GM13977 (cell line): ENCODE measurements around the gene CPSF4L.

Source experiments
- DNase-seq: peaks from one replicate; pipeline ENCODE4 v3.0.0; 2012; ENCODE audit warnings: low spot score
- in situ Hi-C: fragments of 300-500 bp; cut with MboI; formaldehyde crosslinking; loops from one replicate; pipeline ENCODE4 v1.12.0; 2022; ENCODE audit warnings: low sequenced_read_pairs, low pct_unique_long_range_greater_than_20kb, mixed read lengths, inconsistent platforms; ENCODE audit not compliant: unreplicated experiment
- TF ChIP-seq, protein P1 (sequence below): IDR thresholded peaks from 2 replicates; pipeline ENCODE4 v1.5.1; 2012; ENCODE audit warnings: mild to moderate bottlenecking, control low read depth; ENCODE audit not compliant: insufficient read depth; ENCODE audit errors: extremely low read depth, missing control alignments

Gene CPSF4L

DNA sequence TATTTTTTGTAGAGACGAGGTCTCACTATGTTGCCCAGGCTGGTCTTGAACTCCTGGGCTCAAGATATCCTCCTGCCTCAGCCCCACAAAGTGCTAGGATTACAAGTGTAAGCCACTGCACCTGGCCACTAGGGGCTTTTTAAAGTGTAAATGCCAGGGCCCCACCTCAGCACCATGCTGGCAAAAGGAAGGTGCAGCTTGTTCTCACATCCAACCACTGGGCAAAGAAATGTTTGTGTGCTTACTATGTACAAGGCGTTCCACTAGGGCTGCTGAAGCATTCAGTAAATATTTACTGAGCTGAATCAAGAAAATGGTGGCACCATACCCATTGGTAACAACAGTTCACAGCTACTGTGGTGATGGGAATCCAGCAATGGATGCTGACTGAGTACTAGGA lies 46.2 kb downstream of the CPSF4L start:
- DNase-seq: no peak
- in situ Hi-C loops: no loop called here
- TF ChIP-seq, protein P1, sequence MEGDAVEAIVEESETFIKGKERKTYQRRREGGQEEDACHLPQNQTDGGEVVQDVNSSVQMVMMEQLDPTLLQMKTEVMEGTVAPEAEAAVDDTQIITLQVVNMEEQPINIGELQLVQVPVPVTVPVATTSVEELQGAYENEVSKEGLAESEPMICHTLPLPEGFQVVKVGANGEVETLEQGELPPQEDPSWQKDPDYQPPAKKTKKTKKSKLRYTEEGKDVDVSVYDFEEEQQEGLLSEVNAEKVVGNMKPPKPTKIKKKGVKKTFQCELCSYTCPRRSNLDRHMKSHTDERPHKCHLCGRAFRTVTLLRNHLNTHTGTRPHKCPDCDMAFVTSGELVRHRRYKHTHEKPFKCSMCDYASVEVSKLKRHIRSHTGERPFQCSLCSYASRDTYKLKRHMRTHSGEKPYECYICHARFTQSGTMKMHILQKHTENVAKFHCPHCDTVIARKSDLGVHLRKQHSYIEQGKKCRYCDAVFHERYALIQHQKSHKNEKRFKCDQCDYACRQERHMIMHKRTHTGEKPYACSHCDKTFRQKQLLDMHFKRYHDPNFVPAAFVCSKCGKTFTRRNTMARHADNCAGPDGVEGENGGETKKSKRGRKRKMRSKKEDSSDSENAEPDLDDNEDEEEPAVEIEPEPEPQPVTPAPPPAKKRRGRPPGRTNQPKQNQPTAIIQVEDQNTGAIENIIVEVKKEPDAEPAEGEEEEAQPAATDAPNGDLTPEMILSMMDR: peak; percentile 9

DNA sequence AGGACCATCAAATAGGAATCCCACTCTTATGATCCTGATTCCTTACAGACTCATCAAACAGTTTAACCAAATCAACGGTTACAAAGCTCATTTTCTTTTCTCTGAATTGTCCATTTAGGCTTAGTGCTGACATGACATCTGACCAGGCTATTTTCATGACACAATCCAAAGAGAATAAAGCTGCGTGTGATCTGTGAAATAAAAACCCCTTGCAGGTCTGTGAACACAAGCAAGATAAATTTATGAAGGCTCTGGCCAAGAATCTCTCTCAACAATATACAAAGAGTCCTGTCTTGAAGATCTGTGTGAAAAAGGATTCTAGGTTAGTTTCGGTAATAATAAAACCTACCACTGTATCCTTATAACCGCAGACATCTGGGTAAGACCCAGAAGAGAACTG lies 46.8 kb downstream of the CPSF4L start:
- DNase-seq: no peak
- TF ChIP-seq, protein P1: no peak
- in situ Hi-C loops: no loop called here

DNA sequence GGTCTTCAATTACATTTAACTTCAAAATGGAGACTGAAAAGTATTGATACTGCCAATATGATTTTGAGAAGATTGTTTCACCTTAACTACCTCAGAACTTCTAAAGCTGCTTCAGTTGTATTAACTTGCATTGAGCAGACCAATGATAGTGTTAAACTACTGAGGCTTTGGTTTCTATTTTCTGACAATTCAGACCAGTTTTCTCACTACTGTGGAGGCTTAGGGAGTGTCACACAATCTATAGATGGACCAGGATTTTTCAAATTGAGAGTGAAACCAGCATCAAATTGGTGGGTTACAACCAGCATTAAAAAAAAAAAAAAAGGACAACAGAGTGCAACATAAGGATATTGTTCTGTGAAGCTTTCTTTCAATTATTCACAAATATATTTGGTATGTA lies 47.7 kb downstream of the CPSF4L start:
- in situ Hi-C loops: no loop called here
- DNase-seq: no peak
- TF ChIP-seq, protein P1: no peak

DNA sequence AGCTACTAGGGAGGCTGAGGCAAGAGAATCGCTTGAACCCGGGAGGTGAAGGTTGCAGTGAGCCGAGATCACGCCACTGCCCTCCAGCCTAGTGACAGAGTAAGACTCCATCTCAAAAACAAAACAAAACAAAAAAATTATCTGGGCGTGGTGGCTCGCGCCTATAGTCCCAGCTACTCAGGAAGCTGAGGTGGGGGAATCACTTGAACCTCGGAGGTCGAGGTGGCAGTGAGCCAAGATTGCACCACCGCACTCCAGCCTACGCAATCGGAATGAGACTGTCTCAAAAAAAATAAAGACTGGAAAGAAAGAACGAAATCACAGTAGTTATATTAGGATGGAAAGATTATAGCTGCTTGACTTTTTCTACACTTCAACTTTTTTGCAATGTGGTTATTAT lies 49.9 kb downstream of the CPSF4L start:
- no peak for DNase-seq
- in situ Hi-C loops: no loop called here

DNA sequence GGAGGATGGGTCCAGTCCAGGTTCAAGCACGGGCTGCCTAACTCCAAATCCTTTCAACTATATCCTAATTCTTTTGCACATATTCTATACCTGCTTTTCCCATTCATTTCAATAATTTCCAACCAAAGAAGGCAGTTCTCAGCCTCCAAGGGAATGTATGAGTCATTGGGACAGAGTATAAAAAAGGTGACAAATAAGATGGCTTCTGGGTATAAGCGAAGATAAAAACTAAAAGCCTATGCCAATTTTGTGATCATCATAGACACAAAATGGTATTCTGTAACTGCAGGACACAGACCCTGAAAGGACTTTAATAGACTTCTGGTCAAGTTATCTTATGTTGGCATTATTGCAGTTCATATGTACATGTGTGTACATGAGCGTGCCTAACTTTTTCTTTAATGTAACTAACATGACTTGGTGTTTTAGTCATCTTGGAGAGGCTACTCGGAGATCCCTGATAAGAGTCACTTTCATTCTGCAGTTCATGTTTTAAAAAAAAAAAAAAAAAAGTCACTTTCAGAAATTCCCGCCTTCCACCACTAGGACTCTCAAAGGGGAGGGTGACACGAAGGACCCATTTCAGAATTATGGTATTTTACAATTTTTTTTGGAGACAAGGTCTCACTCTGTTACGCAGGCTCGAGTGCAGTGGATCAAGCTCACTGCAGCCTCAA lies 51.5 kb downstream of the CPSF4L start:
- no peak for DNase-seq
- TF ChIP-seq, protein P1: no peak
- in situ Hi-C loops: no loop called here

More for the DNA sequence above, 49.9 kb downstream of the CPSF4L start:
- TF ChIP-seq, protein P1: no peak

DNA sequence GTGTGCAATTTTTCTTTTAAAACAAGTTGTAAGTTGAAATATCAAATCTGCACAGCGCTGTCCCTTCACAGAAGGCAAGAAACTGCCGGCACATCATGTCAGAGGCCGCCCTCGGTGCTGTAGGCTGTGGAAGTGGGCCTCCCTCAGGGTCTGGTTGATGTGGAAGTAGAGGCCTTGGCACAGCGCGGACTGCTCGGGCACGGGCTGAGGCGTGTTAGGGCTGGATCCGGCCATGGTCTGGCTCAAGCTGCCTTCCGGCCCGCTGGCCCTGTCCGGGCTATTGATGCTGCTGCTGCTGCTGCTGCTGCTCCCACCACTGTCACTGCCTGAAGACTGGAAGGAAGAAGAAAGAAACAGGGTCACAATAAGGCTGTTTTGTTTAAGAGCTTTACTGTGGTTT lies 52.2 kb downstream of the CPSF4L start:
- in situ Hi-C loops: no loop called here
- no peak for DNase-seq
- TF ChIP-seq, protein P1: no peak
